GM18526 (cell line): ENCODE data around the gene FHAD1.

ENCODE experiments used
- POLR2A ChIP-seq: IDR thresholded peaks from 3 replicates; pipeline ENCODE4 v1.6.1; 2011; ENCODE audit not compliant: insufficient read length; ENCODE audit errors: extremely low read depth

FHAD1 gene

GRCh38 chr1:15226388-15227255, 20.4 kb upstream of the FHAD1 start:
- TF ChIP-seq POLR2A: no peak

- no peak for TF ChIP-seq POLR2A
Observed at GRCh38 chr1:15229707-15230131, 17.3 kb upstream of the FHAD1 start.

- TF ChIP-seq POLR2A: no peak
Observed at GRCh38 chr1:15231714-15232201, 15.3 kb upstream of the FHAD1 start.

GRCh38 chr1:15233689-15234088, 13.3 kb upstream of the FHAD1 start:
- TF ChIP-seq POLR2A: no peak

- TF ChIP-seq POLR2A: no peak
Observed at GRCh38 chr1:15236321-15236721, 10.7 kb upstream of the FHAD1 start.

- TF ChIP-seq POLR2A: no peak
Observed at GRCh38 chr1:15236746-15237145, 10.3 kb upstream of the FHAD1 start.

GRCh38 chr1:15238789-15239188, 8.2 kb upstream of the FHAD1 start:
- TF ChIP-seq POLR2A: no peak

- no peak for TF ChIP-seq POLR2A
Observed at GRCh38 chr1:15242766-15243165, 4.3 kb upstream of the FHAD1 start.

- TF ChIP-seq POLR2A: no peak
Observed at GRCh38 chr1:15243275-15244043, 3.6 kb upstream of the FHAD1 start.

- no peak for TF ChIP-seq POLR2A
Observed at GRCh38 chr1:15244813-15245212, 2.2 kb upstream of the FHAD1 start.

- no peak for TF ChIP-seq POLR2A
Observed at GRCh38 chr1:15245593-15246360, 1.2 kb upstream of the FHAD1 start.

GRCh38 chr1:15248216-15248615, 1.2 kb downstream of the FHAD1 start:
- no peak for TF ChIP-seq POLR2A

GRCh38 chr1:15249081-15249480, 2.1 kb downstream of the FHAD1 start:
- no peak for TF ChIP-seq POLR2A

GRCh38 chr1:15251857-15252835, 5.1 kb downstream of the FHAD1 start:
- no peak for TF ChIP-seq POLR2A
